HL-60 (cell line): ENCODE data around the gene HES5.
A peak's percentile ranks its signal among the peaks of the same experiment; 100 is the strongest.

Experiments
- DNase-seq, 2 experiments: peaks; one replicate each; pipeline ENCODE4 v3.0.0-alpha.2; 2010 to 2020; ENCODE audit warnings: low read depth in 1 of 2, low spot score in 1 of 2
- H3K27ac ChIP-seq: fragments of 250-450 bp; sonication (Bioruptor Pico); replicated peaks from 2 replicates; pipeline ENCODE4 v1.5.1; 2020; ENCODE audit warnings: mild to moderate bottlenecking, moderate library complexity
- H3K27me3 ChIP-seq: fragments of 250-450 bp; sonication (Bioruptor Pico); 2 replicates; pipeline ENCODE4 v1.5.1; 2021; ENCODE audit warnings: mild to moderate bottlenecking, moderate library complexity; ENCODE audit not compliant: insufficient read depth, poor library complexity, severe bottlenecking
- H3K4me3 ChIP-seq: replicated peaks from 2 replicates; pipeline ENCODE4 v1.5.1; 2011; ENCODE audit warnings: mild to moderate bottlenecking, control low read depth, low read length; ENCODE audit not compliant: insufficient read depth
- GABPA ChIP-seq: IDR thresholded peaks from 2 replicates; pipeline ENCODE4 v1.6.1; 2012; ENCODE audit warnings: low read depth
- POLR2AphosphoS5 ChIP-seq: IDR thresholded peaks from 2 replicates; pipeline ENCODE4 v1.6.1; 2012; ENCODE audit warnings: low read depth
- REST ChIP-seq: IDR thresholded peaks from 2 replicates; pipeline ENCODE4 v1.6.1; 2012; ENCODE audit warnings: low read depth; ENCODE audit not compliant: insufficient replicate concordance
- SPI1 ChIP-seq: IDR thresholded peaks from 2 replicates; pipeline ENCODE4 v1.6.1; 2012; ENCODE audit warnings: low read depth, mild to moderate bottlenecking, borderline replicate concordance
- TF ChIP-seq, protein P1 (sequence below): IDR thresholded peaks from one replicate; pipeline ENCODE4 v1.5.1; 2011; ENCODE audit warnings: low read length, control low read depth, inconsistent platforms; ENCODE audit not compliant: insufficient read depth

HES5 gene

DNA sequence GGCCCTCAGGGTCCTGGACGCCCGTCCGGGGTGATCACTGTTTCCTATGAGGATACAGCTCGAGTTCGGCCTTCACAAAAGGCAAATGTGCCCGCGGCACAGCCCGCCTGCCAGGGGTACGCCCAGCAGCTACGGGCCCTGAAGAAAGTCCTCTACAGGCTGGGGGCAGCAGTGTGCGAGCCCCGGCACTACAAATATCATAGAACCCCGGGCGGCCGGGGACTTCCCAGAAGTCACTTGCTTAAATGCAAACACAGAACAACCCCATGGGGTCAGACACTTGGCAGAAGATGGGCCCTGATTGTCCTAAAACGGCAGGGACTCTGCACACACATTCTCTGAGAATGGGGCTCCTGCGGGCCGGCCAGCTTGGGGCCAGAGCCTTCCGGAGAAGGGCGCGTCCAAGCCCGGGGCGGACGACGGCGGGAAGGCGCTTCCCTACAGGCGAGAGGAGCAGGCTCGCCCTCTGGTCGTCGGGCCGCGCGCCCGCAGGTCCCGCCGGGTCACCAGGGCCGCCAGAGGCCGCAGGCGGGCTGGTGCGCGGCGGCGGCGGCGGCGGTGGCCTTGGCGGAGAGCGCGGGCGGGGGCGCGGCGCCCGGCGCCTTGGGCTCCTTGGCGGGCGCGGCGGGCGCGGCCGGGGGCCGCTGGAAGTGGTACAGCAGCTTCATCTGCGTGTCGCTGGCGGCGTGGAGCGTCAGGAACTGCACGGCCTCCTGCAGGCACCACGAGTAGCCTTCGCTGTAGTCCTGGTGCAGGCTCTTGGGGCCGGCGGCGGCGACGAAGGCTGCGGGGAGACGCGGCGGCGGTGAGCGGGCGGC lies 888 bp downstream of the HES5 start:
- TF ChIP-seq SPI1: no peak
- TF ChIP-seq REST: no peak
- TF ChIP-seq POLR2AphosphoS5: no peak
- TF ChIP-seq, protein P1, sequence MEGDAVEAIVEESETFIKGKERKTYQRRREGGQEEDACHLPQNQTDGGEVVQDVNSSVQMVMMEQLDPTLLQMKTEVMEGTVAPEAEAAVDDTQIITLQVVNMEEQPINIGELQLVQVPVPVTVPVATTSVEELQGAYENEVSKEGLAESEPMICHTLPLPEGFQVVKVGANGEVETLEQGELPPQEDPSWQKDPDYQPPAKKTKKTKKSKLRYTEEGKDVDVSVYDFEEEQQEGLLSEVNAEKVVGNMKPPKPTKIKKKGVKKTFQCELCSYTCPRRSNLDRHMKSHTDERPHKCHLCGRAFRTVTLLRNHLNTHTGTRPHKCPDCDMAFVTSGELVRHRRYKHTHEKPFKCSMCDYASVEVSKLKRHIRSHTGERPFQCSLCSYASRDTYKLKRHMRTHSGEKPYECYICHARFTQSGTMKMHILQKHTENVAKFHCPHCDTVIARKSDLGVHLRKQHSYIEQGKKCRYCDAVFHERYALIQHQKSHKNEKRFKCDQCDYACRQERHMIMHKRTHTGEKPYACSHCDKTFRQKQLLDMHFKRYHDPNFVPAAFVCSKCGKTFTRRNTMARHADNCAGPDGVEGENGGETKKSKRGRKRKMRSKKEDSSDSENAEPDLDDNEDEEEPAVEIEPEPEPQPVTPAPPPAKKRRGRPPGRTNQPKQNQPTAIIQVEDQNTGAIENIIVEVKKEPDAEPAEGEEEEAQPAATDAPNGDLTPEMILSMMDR: no peak
- TF ChIP-seq GABPA: no peak
- H3K27ac ChIP-seq: no peak overlapping the region
- H3K4me3 ChIP-seq: no peak overlapping the region
- peak in 1 of 2 experiments; percentile 16 for DNase-seq
- H3K27me3 ChIP-seq: peaks cover 58% of the 10 kb centered on the region

DNA sequence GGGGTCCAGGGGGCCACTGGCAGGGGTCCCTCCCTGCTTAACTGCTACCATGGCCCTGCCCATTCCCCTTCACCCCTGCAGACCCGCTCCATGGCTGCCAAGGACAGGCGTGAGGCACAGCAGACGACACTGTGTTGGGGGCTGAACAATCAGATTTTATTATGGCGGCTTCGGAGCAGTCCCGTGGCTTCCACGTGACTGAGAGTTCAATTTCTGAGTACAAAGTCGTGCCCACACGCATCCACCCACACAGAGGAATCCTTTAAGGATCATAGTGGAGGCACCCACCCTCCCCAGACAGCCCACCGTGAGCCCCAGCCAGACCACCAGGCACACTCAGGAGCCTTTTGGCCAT lies 1.5 kb downstream of the HES5 start:
- Histone ChIP-seq H3K27me3 (peaks cover 53% of the 10 kb centered on the region), H3K4me3 (no peak overlapping the region), H3K27ac (no peak overlapping the region)
- DNase-seq: no peak
- TF ChIP-seq POLR2AphosphoS5 (no peak), SPI1 (no peak), GABPA (no peak), REST (no peak)
- TF ChIP-seq, protein P1: no peak

GRCh38 chr1:2528016-2528415 lies 2.0 kb downstream of the HES5 start:
- Histone ChIP-seq H3K27me3 (peaks cover 49% of the 10 kb centered on the region), H3K27ac (no peak overlapping the region), H3K4me3 (no peak overlapping the region)
- no peak for DNase-seq
- TF ChIP-seq, protein P1: no peak
- TF ChIP-seq GABPA (no peak), REST (no peak), SPI1 (no peak), POLR2AphosphoS5 (no peak)
